HG03571 (cell line): Measurements from ENCODE around the gene PARP9.
A peak's percentile ranks its signal among the peaks of the same experiment; 100 is the strongest.
"Not testable (repeated sequence)": the region's sequence is repeated elsewhere in the genome, so short reads cannot be mapped to it uniquely, and the experiment has no call there.

Experiments used
- ATAC-seq: cut with Tn5 transposase; IDR thresholded peaks from one replicate; pipeline ENCODE4 v1.9.1; 2021; ENCODE audit not compliant: unreplicated experiment

The PARP9 gene

DNA sequence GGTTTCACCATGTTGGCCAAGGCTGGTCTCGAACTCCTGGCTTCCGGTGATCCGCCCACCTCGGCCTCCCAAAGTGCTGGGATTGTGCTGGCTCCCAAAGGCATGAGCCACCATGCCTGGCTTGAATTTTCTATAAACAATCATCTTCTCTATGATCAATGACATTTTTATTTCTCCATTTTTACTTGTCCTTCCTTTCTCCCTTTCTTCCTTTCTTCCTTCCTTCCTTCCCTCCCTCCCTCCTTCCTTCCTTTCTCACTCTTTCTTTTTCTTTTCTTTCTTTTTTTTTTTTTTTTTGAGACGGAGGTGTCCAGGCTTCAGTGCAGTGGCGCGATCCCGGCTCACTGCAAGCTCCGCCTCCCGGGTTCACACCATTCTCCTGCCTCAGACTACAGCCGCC lies 40.8 kb downstream of the PARP9 start:
- no peak for ATAC-seq

DNA sequence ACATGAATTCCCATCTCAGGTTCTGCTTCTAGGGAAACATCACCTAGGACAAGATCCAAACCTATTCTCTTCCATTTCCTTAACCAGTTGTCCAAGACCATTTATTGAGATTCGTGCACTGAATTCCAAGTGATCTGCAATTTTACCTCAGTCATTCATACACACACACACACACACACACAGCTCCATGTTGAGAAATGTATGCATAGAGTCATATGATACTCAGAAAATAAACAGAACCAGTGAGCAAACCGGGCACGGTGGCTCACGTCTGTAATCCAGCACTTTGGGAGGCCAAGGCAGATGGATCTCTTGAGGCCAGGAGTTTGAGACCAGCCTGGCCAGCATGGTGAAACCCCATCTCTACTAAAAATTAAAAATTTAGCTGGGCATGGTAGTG lies 43.2 kb downstream of the PARP9 start:
- ATAC-seq: no peak

DNA sequence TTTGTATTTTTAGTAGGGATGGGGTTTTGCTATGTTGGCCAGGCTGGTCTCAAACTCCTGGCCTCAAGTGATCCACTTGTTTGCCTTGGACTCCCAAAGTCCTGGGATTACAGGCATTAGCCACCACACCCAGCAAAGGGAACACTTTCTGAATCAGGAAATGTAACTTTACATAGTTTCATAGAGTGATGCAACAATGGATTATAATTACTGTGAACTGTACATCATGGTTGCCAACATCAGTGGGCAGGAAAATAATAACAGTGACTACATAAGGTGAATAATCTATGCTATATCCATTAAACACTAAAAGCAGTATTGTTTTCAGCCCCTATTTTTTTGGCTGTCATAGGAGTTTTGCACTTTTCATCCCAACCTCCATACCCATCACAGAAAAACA lies 44.4 kb downstream of the PARP9 start:
- no peak for ATAC-seq

DNA sequence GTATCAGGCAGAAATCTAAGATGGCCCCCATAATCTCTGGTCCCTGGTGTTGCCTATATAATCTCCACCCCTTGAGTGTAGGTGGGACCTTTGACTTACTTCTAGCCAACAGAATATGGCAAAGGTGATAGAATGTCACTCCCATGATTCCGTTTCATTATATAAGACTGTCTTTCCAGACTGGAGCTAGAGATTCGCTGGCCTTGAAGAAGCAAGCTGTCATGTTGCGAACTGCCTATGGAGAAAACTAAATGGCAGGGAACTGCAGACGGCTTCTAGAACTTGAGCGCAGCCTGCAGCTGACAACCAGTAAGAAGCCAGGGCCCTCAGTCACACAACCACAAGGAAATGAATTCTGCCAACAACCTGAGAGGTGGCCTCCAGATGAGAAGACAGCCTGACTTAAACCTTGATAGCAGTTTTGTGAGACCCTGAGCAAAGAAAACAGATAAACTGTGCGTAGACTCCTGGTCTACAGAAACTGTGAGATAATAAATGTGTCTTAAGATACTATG lies 47.2 kb downstream of the PARP9 start:
- no peak for ATAC-seq

DNA sequence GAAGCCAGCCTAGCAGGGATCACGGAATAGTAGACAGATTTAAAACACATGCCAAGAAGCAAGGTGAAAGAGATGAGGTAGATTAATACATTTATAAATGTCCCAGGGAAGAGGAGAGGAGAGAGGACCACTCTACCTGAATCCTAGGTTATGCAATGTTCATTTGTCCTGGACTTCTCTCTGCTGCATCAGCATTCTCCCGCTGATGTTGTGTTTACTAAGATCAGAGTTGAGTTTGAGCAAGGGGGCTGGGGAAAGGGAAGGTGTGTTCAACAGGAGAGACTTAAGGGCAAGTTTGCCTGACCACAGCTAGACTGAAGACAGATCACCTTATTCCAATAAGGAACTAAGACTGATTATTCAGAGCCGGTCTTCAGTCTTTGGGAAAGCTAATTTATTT lies 48.2 kb downstream of the PARP9 start:
- ATAC-seq: no peak

DNA sequence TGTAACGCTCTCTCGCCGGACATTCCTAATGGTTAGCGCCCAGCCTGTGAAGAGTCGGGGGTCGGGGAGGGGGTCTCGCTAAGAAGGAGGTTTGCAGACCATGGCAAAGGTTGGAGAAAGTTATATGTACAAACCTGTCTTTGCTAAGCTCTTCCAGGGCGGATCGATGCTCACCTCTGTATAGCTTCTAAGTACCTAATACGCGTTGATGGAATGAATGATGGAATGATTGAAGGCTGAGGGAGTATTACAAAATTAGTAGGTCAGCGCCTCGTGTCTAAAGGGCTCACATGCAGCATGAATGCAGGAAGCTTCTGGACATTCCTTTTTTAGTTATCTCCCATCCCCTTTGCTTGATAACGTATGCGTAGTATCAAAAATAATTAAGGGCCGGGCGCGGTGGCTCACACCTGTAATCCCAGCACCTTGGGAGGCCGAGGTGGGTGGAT lies 49.1 kb downstream of the PARP9 start:
- ATAC-seq: no peak

DNA sequence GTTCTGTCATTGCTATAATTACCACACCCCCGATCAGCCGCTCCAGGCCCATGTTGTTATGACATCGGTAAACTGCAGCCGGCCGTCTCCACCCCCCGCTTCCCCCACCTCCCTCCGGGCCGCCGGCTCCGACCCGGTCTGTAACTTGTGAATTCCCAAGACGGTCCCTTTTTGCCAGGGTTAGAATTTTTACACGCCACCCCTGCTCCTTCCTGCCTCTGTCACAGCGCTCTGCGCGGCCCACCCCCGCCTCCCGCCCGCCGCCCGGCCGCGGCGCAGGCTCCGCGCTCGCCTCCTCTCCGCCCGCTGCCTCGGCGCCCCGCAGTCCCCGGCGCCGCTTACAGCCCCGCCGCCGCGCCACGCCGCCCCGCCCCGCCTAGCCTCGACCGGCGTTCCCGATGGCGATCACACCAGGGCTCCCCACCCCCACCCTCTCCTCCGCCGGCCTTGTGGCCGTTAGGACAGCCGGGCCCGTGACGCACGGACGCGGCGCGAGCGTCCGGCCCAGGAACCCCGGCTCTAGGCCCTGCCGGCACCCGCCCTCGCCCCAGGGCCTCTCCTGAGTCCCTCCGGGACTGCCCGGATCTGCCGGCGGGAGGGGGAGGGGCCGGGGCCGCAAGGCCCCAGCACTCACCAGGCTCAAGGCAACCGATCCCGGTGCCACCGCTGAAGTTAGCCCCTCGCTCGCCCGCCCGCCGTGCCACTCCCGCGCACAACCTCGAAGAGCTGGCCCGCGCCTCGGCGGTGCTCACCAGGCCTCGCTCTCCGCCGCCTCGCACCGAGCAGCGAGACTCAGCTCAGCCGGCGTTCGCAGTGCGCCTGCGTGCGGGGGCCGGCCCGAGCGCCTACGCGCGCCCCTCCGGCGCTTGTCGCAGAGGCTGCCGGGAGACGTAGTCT lies 49.7 kb downstream of the PARP9 start, which contains the start of gene KPNA1:
Gene KPNA1, minus strand, starts transcription at position 817 of the 897 bp plus-strand sequence. CDS start 18,374 bp downstream, outside the sequence.
- ATAC-seq: peak; percentile 88

DNA sequence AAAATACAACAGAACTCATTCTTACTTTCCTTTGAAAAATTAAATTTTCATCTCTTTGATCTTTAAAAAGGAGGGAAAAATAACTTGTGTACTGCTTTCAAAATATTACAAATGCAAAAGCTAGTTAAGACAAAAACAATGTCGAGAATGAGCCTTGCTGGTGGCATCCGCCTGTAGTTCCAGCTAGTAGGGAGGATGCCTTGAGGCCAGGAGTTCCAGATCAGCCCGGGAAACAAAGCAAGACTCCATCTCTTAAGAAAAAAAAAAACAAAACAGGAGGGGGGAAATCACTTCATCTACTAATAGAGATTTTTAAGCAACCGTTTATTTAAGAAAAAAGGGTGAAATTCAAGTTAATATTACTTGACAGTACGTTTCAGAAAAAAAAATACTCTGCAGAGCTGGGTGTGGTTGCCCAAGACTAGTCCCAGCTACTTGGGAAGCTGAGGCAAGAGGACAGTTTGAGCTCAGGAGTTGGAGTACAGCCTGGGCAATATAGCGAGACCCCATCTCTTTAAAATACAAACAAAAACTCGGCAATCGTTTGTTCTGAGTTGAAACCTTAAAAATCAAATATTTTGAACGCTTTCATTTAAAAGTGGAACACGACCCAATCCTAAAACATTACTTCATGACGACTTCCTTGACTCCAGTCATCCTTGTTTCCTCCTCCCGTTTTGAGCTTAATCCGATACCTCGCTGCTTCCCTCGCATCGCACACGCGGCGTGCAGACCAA lies 50.5 kb downstream of the PARP9 start:
- no peak for ATAC-seq

DNA sequence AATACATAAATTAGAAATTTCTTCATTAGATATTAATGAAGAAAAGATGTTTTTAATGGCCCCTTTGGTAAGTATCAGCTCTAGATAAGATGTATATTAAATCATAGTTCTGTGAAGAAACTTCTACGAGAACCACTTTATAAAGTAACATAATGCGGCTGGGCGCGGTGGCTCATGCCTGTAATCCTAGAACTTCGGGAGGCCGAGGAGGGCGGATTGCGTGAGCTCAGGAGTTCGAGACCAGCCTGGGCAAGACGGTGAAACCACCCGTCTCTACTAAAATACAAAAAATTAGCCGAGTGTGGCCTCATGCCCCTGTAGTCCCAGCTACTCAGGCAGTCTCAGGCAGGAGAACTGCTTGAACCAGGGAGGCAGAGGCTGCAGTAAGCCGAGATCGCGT lies 51.8 kb downstream of the PARP9 start:
- ATAC-seq: no peak

DNA sequence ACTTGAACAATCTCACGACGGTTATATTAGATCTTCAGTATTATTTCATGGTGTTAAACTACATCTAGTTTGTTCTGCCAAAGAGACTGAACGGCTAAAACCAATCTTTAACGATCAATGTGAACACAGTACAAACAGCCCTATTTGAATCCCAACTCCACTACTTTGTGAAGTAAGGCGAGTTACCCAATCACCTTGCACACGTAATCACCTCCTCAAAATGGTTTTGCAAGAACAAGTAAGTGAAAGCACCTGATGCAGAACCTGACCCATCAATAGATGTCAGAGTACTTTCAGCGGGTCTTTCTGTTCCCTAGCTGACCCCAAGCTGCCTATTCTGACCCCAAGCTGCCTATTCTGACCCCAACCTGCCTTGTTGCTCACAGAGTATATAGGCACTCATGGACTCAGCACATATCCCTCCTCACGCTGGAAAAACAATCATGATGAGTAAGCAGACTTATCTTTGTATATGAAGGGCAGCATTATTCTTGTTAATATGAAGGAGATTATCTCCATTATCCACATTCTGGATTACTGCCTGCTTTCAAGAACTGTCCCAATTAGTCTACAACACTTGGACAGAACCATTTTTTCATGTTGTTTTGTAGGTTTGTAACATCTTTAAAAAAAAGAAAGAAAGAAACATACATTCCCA lies 53.1 kb downstream of the PARP9 start:
- ATAC-seq: no peak

DNA sequence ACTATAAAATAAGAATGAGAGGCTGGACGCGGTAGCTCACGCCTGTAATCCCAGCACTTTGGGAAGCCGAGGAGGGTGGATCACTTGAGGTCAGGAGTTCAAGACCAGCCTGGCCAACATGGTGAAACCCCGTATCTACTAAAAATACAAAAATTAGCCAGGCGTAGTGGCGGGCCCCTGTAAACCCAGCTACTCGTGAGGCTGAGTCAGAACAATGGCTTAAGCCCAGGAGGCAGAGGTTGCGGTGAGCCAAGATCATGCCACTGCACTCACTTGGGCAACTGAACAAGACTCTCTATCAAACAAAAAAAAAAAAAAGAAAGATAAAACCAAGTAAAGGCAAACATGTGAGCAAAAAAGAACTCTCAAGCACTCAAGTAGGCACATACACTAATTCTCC lies 55.2 kb downstream of the PARP9 start:
- peak; percentile 62 for ATAC-seq

DNA sequence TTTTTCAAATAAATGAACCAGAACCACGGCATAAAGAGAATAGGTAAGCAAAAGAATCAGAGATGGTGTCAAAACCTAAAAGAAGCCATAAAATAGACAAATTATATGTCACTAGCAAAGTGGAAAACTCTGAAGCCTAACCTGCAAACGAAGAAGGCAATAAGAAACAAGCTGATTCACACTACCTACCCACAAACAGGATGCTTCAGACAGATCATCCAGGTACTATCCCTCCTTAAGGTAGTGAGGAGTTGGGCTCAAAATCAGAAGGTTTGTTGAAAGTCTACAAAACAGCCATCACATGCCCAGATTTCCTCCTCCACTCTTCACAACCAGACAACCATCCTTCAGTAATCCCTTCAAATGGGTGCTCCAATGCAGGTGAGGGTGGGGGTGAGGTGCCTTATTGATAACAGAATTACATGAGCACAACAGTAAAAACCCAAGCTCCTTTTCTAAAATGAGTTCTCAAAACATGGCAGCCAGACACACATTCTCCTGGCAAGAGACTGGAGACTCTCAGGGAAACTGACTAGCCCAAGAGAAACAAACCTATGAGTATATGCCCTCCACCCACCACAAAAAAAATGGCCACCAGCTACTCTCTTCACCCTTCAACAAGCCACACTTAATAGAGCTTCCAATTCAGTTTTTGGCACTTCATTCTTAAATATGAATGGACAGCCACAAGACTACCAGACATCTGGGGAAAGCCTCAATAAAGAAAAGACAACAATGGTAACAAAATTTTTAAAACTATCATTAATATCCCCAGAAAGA lies 55.8 kb downstream of the PARP9 start:
- no peak for ATAC-seq

DNA sequence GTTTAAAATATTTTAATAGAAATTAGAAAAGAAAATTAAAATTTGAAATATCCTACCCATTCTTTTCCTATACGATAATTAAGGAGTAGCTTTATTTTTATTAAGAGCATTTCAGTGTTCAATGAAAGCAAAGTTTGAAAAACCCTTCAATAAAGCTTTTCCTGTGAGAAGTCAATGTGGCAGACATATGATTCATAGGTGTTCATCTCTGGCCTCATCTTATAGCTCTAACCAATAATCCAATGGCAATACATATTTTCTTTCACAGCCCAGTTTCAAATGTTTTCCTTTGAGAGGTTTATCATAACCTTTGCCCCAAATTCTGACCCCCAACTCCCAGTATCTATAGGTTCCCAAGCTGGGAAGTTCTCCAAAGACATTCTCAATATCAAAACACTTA lies 57.6 kb downstream of the PARP9 start:
- ATAC-seq: no peak

DNA sequence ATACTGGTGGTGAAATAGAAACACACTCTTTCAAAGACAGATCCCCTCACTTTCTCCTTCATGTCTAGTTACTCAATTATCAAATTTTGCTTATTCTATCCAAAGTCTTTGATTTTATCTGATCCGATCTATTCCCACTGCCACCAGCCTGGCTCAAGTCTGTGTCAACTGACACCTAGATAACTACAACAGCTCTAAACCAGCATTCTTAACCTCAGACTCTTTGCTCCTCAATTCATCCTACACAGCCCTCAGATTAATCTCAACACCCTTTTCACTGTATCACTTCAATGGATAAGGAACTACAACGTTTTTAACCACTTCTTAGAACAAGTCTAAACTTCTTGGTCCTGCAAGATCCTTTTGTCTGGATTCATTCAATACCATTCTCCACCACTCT lies 58.4 kb downstream of the PARP9 start:
- ATAC-seq: no peak

DNA sequence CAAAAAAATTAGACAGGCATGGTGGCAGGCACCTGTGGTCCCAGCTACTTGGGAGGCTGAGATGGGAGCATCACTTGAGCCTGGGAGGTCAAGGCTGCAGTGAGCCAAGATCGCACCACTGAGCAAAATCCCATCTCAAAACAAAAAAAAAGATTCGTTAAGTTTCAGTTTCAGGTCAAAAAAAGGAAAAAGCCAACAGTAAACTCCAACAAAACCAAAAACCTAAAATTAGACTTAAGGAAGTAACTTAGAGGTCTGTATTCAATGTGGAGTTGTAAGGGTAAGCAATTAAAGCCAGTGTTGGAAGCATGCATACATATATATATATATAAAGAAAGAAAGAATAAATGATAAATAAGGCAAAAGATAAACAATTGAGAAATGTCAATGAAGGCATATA lies 61.2 kb downstream of the PARP9 start:
- no peak for ATAC-seq

DNA sequence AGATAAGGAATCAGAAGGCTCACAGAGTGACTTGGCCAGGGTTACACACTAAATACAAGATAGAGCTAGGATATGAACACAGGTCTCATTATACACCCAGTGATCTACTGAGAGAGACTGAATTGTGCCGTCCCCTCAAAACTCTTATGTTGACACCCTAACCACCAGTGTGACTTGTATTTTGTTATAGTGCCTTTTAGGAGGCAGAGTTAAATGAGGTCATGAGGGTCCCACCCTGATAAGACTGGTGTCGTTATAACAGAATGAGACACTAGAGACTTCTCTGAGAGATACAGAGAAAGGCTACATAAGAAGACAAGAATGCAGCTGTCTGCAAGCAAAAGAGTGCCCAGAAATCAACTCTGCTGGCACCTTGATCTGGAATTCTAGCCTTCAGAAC lies 62.0 kb downstream of the PARP9 start:
- no peak for ATAC-seq

DNA sequence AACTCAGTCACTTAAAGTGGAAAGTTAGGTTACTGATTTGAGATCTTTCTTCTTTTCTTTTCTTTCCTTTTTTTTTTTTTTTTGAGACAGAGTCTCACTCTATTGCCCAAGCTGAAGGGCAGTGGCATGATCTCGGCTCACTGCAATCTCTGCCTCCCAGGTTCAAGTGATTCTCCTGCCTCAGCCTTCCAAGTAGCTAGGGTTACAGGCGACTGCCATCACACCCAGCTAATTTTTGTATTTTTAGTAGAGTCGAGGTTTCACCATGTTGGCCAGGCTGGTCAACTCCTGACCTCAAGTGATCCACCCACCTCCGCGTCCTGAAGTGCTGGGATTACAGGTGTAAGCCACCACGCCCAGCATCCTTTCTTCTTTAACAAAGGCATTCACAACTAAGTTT lies 63.1 kb downstream of the PARP9 start:
- ATAC-seq: not testable (repeated sequence)

DNA sequence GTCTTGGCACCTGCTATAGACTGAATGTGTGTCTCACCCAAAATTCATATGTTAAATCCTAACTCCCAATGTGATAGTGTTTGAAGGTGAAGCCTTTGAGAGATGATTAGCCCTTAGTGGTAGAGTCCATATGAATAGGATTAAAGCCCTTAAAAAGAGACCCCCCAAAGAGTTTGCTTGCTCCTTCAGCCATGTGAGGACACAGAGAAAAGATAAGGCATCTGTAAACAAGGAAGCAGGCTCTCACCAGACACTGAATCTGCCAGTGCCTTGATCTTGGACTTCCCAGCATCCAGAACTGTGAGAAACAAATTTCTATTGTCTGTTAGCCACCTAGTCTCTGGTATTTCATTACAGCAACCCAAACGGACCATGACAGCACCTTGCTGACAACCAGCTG lies 65.9 kb downstream of the PARP9 start:
- ATAC-seq: no peak

DNA sequence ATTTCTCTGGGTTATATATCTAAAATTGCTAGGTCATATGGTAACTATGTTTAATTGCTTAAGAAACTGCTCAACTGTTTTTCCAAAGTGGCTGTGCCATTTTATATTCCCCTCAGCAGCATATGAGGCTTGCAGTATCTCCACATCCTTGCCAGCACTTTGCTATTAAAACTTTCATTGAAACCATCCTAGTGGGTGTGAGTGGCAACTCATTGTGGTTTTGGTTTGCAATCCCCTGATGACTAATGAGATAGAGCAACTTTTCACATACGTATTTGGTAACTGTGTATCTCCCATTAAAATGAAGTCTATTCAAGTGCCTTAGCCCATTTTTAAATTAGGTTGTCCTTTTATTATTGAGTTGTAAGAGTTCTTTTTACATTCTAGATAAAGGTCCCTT lies 66.7 kb downstream of the PARP9 start:
- peak; percentile 85 for ATAC-seq

DNA sequence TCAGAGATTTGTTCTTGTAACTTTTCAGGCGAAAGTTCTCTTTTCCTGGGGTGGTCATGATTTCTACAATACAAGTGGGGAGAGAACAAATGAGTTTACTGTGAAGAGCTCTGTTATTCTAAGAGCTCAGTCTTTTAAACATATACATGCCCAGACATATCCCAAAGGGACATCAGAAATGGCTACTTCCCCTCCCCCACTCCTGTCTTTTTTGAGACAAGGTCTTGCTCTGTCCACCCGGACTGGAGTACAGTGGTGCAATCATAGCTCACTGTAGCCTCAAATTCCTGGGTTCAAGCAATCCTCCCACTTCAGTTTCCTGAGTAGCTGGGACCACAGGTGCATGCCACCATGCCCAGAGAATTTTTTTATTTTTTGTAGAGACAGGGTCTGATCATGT lies 67.6 kb downstream of the PARP9 start:
- no peak for ATAC-seq

DNA sequence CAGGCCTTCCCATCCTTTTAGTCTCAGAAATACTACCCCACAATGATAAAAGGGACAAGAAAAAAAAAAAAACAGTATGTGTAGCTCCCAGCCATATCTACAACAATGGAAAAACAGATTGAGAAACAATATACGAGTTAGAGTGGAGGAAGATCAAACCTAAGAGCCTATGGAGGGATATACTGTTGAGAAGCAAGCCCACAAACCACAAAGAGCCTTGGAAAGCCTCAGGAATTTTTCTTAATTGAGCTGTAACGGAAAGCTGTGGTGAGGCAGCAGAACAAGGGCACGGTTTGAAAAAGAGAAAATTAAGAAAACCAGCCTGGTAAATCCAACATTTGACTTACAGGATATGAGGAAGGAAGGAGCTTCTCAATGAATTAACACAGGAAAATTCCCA lies 70.8 kb downstream of the PARP9 start:
- no peak for ATAC-seq
